Caco-2 (cell line): ENCODE measurements around the gene SEMA4B. TPM values are rescaled to one million over a fixed set of nuclear protein-coding genes. Genes with fewer than 3 reads are reported as not detected.
A peak's percentile ranks its signal among the peaks of the same experiment; 100 is the strongest.

Experiments
- BruUV-seq: library from RNA; stranded (reverse); fragments of 400-500 nt; replicated peaks from 2 replicates; lab custom pipeline; 2021; lab: Mats Ljungman, UMichigan
- CTCF ChIA-PET: fragments of 300-600 bp; sonication (Branson Sonifier 250); formaldehyde crosslinking; loops from one replicate; lab custom pipeline; 2022; ENCODE audit warnings: antibody characterized with exemption; lab: Charles Lee
- POLR2A ChIA-PET: fragments of 300-600 bp; sonication (Branson Sonifier 250); formaldehyde crosslinking; loops from one replicate; lab custom pipeline; 2022; ENCODE audit warnings: antibody characterized with exemption; lab: Charles Lee
- DNase-seq, 2 experiments: peaks; one replicate each; pipeline versions ENCODE4 v3.0.0 to v3.0.0-alpha.2; 2020 to 2022
- H3K27me3 ChIP-seq: replicated peaks from 2 replicates; pipeline ENCODE4 v1.6.0; 2011; ENCODE audit warnings: low read length; ENCODE audit not compliant: control insufficient read depth, insufficient read depth
- H3K36me3 ChIP-seq: 2 replicates; pipeline ENCODE4 v1.5.1; 2011; ENCODE audit warnings: low read length; ENCODE audit not compliant: control insufficient read depth, insufficient read depth
- H3K4me1 ChIP-seq: fragments of 250-450 bp; sonication (Bioruptor Pico); 2 replicates; pipeline ENCODE4 v1.5.1; 2020; ENCODE audit warnings: mild to moderate bottlenecking
- H3K4me3 ChIP-seq: 2 replicates; pipeline ENCODE4 v1.5.1; 2011; ENCODE audit warnings: low read depth, mild to moderate bottlenecking, control low read depth, low read length
- H3K9me3 ChIP-seq: fragments of 250-450 bp; sonication (Bioruptor Pico); 2 replicates; pipeline ENCODE4 v1.5.1; 2020; ENCODE audit warnings: mild to moderate bottlenecking, moderate library complexity
- H3K27ac Mint-ChIP-seq: one replicate; pipeline ENCODE4 v1.8.0; 2022; ENCODE audit warnings: mixed read lengths; ENCODE audit not compliant: unreplicated experiment
- H3K27me3 Mint-ChIP-seq: one replicate; pipeline ENCODE4 v1.8.0; 2022; ENCODE audit warnings: mixed read lengths; ENCODE audit not compliant: insufficient read depth, unreplicated experiment
- H3K36me3 Mint-ChIP-seq: one replicate; pipeline ENCODE4 v1.8.0; 2022; ENCODE audit warnings: mild to moderate bottlenecking, mixed read lengths; ENCODE audit not compliant: insufficient read depth, unreplicated experiment
- H3K4me1 Mint-ChIP-seq: one replicate; pipeline ENCODE4 v1.8.0; 2022; ENCODE audit warnings: low read depth, mixed read lengths; ENCODE audit not compliant: unreplicated experiment
- H3K4me3 Mint-ChIP-seq: one replicate; pipeline ENCODE4 v1.8.0; 2022; ENCODE audit warnings: mild to moderate bottlenecking, moderate library complexity, mixed read lengths; ENCODE audit not compliant: unreplicated experiment
- H3K9me3 Mint-ChIP-seq: one replicate; pipeline ENCODE4 v1.8.0; 2022; ENCODE audit warnings: mixed read lengths; ENCODE audit not compliant: unreplicated experiment
- intact Hi-C: fragments of 100-400 bp; cut with micrococcal nuclease; formaldehyde crosslinking; loops from one replicate; pipeline ENCODE4 v1.10.0; 2022; ENCODE audit not compliant: unreplicated experiment
- total RNA-seq: library from RNA; stranded (reverse); gene quantifications from 2 replicates; pipeline ENCODE4 v1.2.3, GENCODE V29; 2022
- TF ChIP-seq, protein P1 (sequence below), 2 experiments: fragments of 200-600 bp in 1 of 2; IDR thresholded peaks; 1 replicate in 1 of 2; 2 replicates in 1 of 2; pipeline versions ENCODE4 v1.5.1 to v1.8.0; 2011 to 2022; ENCODE audit warnings: antibody characterized with exemption in 1 of 2, control low read depth in 1 of 2, inconsistent platforms in 1 of 2, low read depth in 1 of 2, low read length in 1 of 2, mild to moderate bottlenecking in 1 of 2, moderate library complexity in 1 of 2; ENCODE audit not compliant: insufficient read depth in 1 of 2, severe bottlenecking in 1 of 2, unreplicated experiment in 1 of 2

Gene SEMA4B
- total RNA-seq, 1 experiment from 2014 or later, result 13.9 TPM

DNA sequence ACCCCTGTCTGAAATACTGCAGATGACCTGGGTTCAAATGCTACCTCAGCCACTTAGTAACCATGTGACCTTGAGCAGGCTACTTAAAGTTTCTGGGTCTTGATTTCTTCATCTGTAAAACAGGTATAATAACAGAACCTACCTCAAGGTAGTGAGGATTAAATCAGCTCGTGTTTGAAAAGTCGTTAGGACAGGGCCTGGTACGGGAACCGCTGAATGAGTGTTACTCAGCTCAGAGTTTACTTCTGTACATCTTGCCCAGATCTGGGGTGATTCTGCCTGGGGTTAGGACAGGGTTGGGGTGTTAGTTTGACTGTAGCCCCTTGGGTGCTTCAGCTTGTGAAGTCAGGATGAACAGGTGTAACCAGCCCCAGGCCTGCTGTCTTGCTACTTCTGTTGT, 1.8 kb downstream of the SEMA4B start:
- Mint-ChIP-seq H3K27me3 (no peaks in the 10 kb centered on the region), H3K4me3 (peak overlapping the region; percentile 79), H3K4me1 (no peaks in the 10 kb centered on the region), H3K27ac (no peak overlapping the region), H3K36me3 (no peaks in the 10 kb centered on the region), H3K9me3 (no peaks in the 10 kb centered on the region)
- CTCF ChIA-PET, result interaction anchor here (0.7 to 1.9 kb wide), 2 partner anchors 12 to 48 kb away, joined by 4 to 5 read pairs; no protein-coding TSS in a partner anchor
- BruUV-seq, result no TSS peak
- TF ChIP-seq, protein P1, sequence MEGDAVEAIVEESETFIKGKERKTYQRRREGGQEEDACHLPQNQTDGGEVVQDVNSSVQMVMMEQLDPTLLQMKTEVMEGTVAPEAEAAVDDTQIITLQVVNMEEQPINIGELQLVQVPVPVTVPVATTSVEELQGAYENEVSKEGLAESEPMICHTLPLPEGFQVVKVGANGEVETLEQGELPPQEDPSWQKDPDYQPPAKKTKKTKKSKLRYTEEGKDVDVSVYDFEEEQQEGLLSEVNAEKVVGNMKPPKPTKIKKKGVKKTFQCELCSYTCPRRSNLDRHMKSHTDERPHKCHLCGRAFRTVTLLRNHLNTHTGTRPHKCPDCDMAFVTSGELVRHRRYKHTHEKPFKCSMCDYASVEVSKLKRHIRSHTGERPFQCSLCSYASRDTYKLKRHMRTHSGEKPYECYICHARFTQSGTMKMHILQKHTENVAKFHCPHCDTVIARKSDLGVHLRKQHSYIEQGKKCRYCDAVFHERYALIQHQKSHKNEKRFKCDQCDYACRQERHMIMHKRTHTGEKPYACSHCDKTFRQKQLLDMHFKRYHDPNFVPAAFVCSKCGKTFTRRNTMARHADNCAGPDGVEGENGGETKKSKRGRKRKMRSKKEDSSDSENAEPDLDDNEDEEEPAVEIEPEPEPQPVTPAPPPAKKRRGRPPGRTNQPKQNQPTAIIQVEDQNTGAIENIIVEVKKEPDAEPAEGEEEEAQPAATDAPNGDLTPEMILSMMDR (IDR thresholded peaks at IDR 0.05; ENCODE audit: insufficient read depth in 1 of 2, low read depth in 1 of 2, low read length in 1 of 2, severe bottlenecking in 1 of 2, unreplicated experiment in 1 of 2), result no peak
- POLR2A ChIA-PET, result no interaction called here
- no peaks in the 10 kb centered on the region for H3K36me3 ChIP-seq
- no peak overlapping the region for H3K4me3 ChIP-seq
- H3K27me3 ChIP-seq, result no peaks in the 10 kb centered on the region
- H3K9me3 ChIP-seq, result no peaks in the 10 kb centered on the region
- no peaks in the 10 kb centered on the region for H3K4me1 ChIP-seq
- DNase-seq, result no peak
- intact Hi-C loops, result no loop called here

DNA sequence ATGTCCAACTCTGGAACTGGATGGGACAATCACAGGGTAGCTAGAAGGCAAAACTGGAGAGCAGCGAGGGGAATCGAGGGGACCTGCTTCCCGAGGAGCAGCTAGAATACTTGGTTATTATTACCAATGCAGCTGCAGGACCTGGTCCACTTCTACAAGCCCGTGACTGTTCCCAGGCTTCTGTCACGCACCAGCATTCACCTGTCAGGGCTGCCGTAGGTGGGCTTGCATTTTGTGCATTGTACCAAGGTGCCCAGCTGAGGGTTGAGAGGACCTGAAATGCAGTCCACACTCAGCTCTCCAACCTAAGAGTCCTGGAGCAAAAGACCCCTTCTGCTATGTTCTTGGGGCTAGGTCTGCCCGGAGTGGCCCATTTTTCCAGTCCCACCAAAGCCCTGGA, 2.3 kb downstream of the SEMA4B start:
- no peaks in the 10 kb centered on the region for H3K27me3 ChIP-seq
- ChIA-PET POLR2A (no interaction called here), CTCF (interaction anchor here (0.7 to 1.9 kb wide), 2 partner anchors 11 to 48 kb away, joined by 4 to 5 read pairs; no protein-coding TSS in a partner anchor)
- Mint-ChIP-seq H3K27me3 (no peaks in the 10 kb centered on the region), H3K36me3 (no peaks in the 10 kb centered on the region), H3K4me3 (no peak overlapping the region), H3K4me1 (no peaks in the 10 kb centered on the region), H3K27ac (no peak overlapping the region), H3K9me3 (no peaks in the 10 kb centered on the region)
- no peaks in the 10 kb centered on the region for H3K4me1 ChIP-seq
- intact Hi-C loops, result no loop called here
- BruUV-seq, result no TSS peak
- H3K36me3 ChIP-seq, result no peaks in the 10 kb centered on the region
- no peak overlapping the region for H3K4me3 ChIP-seq
- TF ChIP-seq, protein P1 (IDR thresholded peaks at IDR 0.05; ENCODE audit: insufficient read depth in 1 of 2, low read depth in 1 of 2, low read length in 1 of 2, severe bottlenecking in 1 of 2, unreplicated experiment in 1 of 2), result no peak
- H3K9me3 ChIP-seq, result no peaks in the 10 kb centered on the region
- DNase-seq, result no peak

DNA sequence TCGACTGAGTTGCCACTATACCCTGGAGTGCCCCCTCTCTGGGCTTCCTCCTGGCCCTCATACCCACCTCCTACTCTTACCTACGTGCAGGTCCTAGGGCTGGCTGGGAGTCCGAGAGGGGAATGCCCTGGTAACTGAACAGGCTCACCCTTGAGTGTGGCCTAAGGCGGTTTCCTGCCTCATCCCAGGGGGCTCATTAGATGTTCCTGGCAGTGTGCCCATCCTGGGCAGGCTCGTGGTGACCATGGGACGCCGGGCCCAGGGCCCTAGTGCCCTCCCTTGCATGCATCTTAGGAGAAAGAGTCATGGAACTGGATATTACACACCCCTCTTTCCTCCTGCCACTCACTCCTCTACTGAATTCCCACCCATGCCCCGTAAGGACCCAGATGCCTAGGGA, 2.8 kb downstream of the SEMA4B start:
- BruUV-seq, result no TSS peak
- Mint-ChIP-seq H3K27ac (no peak overlapping the region), H3K4me3 (no peak overlapping the region), H3K36me3 (no peaks in the 10 kb centered on the region), H3K9me3 (no peaks in the 10 kb centered on the region), H3K27me3 (no peaks in the 10 kb centered on the region), H3K4me1 (no peaks in the 10 kb centered on the region)
- H3K4me1 ChIP-seq, result no peaks in the 10 kb centered on the region
- H3K9me3 ChIP-seq, result no peaks in the 10 kb centered on the region
- intact Hi-C loops, result no loop called here
- ChIA-PET CTCF (interaction anchor here (0.7 to 1.9 kb wide), 2 partner anchors 11 to 47 kb away, joined by 4 to 5 read pairs; no protein-coding TSS in a partner anchor), POLR2A (no interaction called here)
- DNase-seq, result no peak
- H3K27me3 ChIP-seq, result no peaks in the 10 kb centered on the region
- TF ChIP-seq, protein P1 (IDR thresholded peaks at IDR 0.05; ENCODE audit: insufficient read depth in 1 of 2, low read depth in 1 of 2, low read length in 1 of 2, severe bottlenecking in 1 of 2, unreplicated experiment in 1 of 2), result no peak
- no peaks in the 10 kb centered on the region for H3K36me3 ChIP-seq
- no peak overlapping the region for H3K4me3 ChIP-seq
